Parietal lobe (tissue), 2 donors: Measurements from ENCODE around the gene UBXN1. TPM values are rescaled to one million over a fixed set of nuclear protein-coding genes. Genes with fewer than 3 reads are reported as not detected.

Experiments used
- small RNA-seq: library from RNA; depleted of rRNA; stranded (forward); fragments of <200 nt; gene quantifications from one replicate; pipeline ENCODE3, GENCODE V24; 2014; ENCODE audit warnings: low replicate concordance
- total RNA-seq: library from RNA; depleted of rRNA; stranded (reverse); fragments of >200 nt; gene quantifications from one replicate; pipeline ENCODE4 v1.2.3, GENCODE V29; 2014

The UBXN1 gene
- total RNA-seq, result 85.1 TPM

GRCh38 chr11:62678770-62679696 is at the start of gene UBXN1:
UBXN1 (minus strand) TSS chr11:62679073; CDS start chr11:62678923, 150 bp downstream.

GRCh38 chr11:62728171-62728988 is 49.5 kb upstream of the UBXN1 start, which contains the start of gene TTC9C:
TTC9C (plus strand) TSS chr11:62728486; CDS start chr11:62728849, 363 bp downstream.

GRCh38 chr11:62727165-62727871 is 48.4 kb upstream of the UBXN1 start, which contains the start of gene HNRNPUL2:
HNRNPUL2 (minus strand) TSS chr11:62727457; CDS start chr11:62727156, 301 bp downstream.

GRCh38 chr11:62707277-62707861 is 28.5 kb upstream of the UBXN1 start, which contains the start of the genes BSCL2 and GNG3:
BSCL2 (minus strand) TSS chr11:62707424; CDS start chr11:62707195, 229 bp downstream.
GNG3 (plus strand) TSS chr11:62707676; CDS start chr11:62708296, 620 bp downstream.

GRCh38 chr11:62689421-62690183 is 10.7 kb upstream of the UBXN1 start, which contains the start of gene LRRN4CL:
LRRN4CL (minus strand) TSS chr11:62689530; CDS start chr11:62688508, 1,022 bp downstream.

GRCh38 chr11:62671608-62672389 is 7.1 kb downstream of the UBXN1 start, which contains the start of the genes LBHD1 and UQCC3:
LBHD1 (minus strand) TSS chr11:62672267; CDS start chr11:62670031, 2,236 bp downstream.
UQCC3 (plus strand) TSS chr11:62671673; CDS start chr11:62671746, 73 bp downstream.

GRCh38 chr11:62665075-62665598 is 13.7 kb downstream of the UBXN1 start, which contains the start of the genes C11orf98 and CSKMT:
C11orf98 (minus strand) TSS chr11:62665210; CDS start chr11:62665169, 41 bp downstream.
CSKMT (plus strand) TSS chr11:62665312; CDS start chr11:62665880, 568 bp downstream.

GRCh38 chr11:62645946-62646824 is 32.7 kb downstream of the UBXN1 start, which contains the start of gene GANAB:
GANAB (minus strand) TSS chr11:62646613; CDS start chr11:62646599, 14 bp downstream.

Small RNA genes lying within 50 kb of the gene (small RNA-seq; reads per million reads assigned to genes)
- not detected for gene SNORA57

Other genes with a start within 250 kb of the UBXN1 start
- 13.5 TPM for gene AHNAK, start 132.3 kb downstream of the UBXN1 start, total RNA-seq
- gene EEF1G, start 105.2 kb downstream of the UBXN1 start, total RNA-seq, result 1,400 TPM
- 7.5 TPM for gene TUT1, start 87.5 kb downstream of the UBXN1 start, total RNA-seq
- gene MTA2, start 77.2 kb downstream of the UBXN1 start, total RNA-seq, result 139 TPM
- gene EML3, start 66.3 kb downstream of the UBXN1 start, total RNA-seq, result 5.9 TPM
- 0.94 TPM for gene ROM1, start 65.8 kb downstream of the UBXN1 start, total RNA-seq
- 22.5 TPM for gene B3GAT3, start 57.1 kb downstream of the UBXN1 start, total RNA-seq
- 64.8 TPM for gene GANAB, start 32.5 kb downstream of the UBXN1 start, total RNA-seq
- 16.3 TPM for gene INTS5, start 25.8 kb downstream of the UBXN1 start, total RNA-seq
- 19.7 TPM for gene C11orf98, start 13.9 kb downstream of the UBXN1 start, total RNA-seq
- gene CSKMT, start 13.8 kb downstream of the UBXN1 start, total RNA-seq, result 8.8 TPM
- gene UQCC3, start 7.4 kb downstream of the UBXN1 start, total RNA-seq, result 4.1 TPM
- 5.6 TPM for gene LBHD1, start 6.8 kb downstream of the UBXN1 start, total RNA-seq
- gene LRRN4CL, start 10.5 kb upstream of the UBXN1 start, total RNA-seq, result 0.31 TPM
- 102 TPM for gene BSCL2, start 28.4 kb upstream of the UBXN1 start, total RNA-seq
- 28.8 TPM for gene GNG3, start 28.6 kb upstream of the UBXN1 start, total RNA-seq
- 30.0 TPM for gene HNRNPUL2, start 48.4 kb upstream of the UBXN1 start, total RNA-seq
- gene TTC9C, start 49.4 kb upstream of the UBXN1 start, total RNA-seq, result 28.2 TPM
- 13.8 TPM for gene ZBTB3, start 75.1 kb upstream of the UBXN1 start, total RNA-seq
- 60.1 TPM for gene POLR2G, start 82.5 kb upstream of the UBXN1 start, total RNA-seq
- gene TAF6L, start 92.3 kb upstream of the UBXN1 start, total RNA-seq, result 16.0 TPM
- gene TMEM179B, start 108.3 kb upstream of the UBXN1 start, total RNA-seq, result 22.8 TPM
- gene TMEM223, start 112.9 kb upstream of the UBXN1 start, total RNA-seq, result 15.7 TPM
- gene NXF1, start 126.4 kb upstream of the UBXN1 start, total RNA-seq, result 33.2 TPM
- 40.1 TPM for gene STX5, start 153.0 kb upstream of the UBXN1 start, total RNA-seq
- gene TEX54, start 153.8 kb upstream of the UBXN1 start, total RNA-seq, result not detected
- 45.7 TPM for gene WDR74, start 160.5 kb upstream of the UBXN1 start, total RNA-seq
- 76.7 TPM for gene SLC3A2, start 201.8 kb upstream of the UBXN1 start, total RNA-seq
- 12.8 TPM for gene CHRM1, start 242.3 kb upstream of the UBXN1 start, total RNA-seq